PC-3 (cell line): ENCODE results near the gene MYH10. TPM values are rescaled to one million over a fixed set of nuclear protein-coding genes. Genes with fewer than 3 reads are reported as not detected.
A peak's percentile ranks its signal among the peaks of the same experiment; 100 is the strongest.

ENCODE experiments used
- ATAC-seq: fragments of 200-7000 bp; cut with Tn5 transposase; 2 replicates; pipeline ENCODE4 v1.9.1; 2020; ENCODE audit warnings: mild to moderate bottlenecking, moderate library complexity
- BruUV-seq: library from RNA; stranded (reverse); fragments of 400-500 nt; replicated peaks from 2 replicates; lab custom pipeline; 2021; lab: Mats Ljungman, UMichigan
- CTCF ChIA-PET: fragments of 300-600 bp; sonication (Branson Sonifier 250); formaldehyde crosslinking; loops from one replicate; lab custom pipeline; 2022; ENCODE audit warnings: antibody characterized with exemption; lab: Charles Lee
- POLR2A ChIA-PET: fragments of 300-600 bp; sonication (Branson Sonifier 250); formaldehyde crosslinking; loops from one replicate; lab custom pipeline; 2022; ENCODE audit warnings: antibody characterized with exemption; ENCODE audit not compliant: unreplicated experiment; lab: Charles Lee
- DNase-seq: peaks from one replicate; pipeline ENCODE4 v3.0.0-alpha.2; 2015
- H2AFZ ChIP-seq: fragments of 300-600 bp; sonication (generic); 2 replicates; pipeline ENCODE4 v1.6.0; 2016; ENCODE audit warnings: antibody characterized with exemption, low read length
- H3F3A ChIP-seq: fragments of 300-600 bp; sonication (generic); one replicate; pipeline ENCODE4 v1.6.0; 2017; ENCODE audit warnings: antibody characterized with exemption, low read length, control low read depth, mild to moderate bottlenecking; ENCODE audit not compliant: unreplicated experiment
- H3K27ac ChIP-seq: fragments of 300-600 bp; sonication (generic); 2 replicates; pipeline ENCODE4 v1.5.1; 2016; ENCODE audit warnings: mild to moderate bottlenecking, low read length
- H3K27me3 ChIP-seq: fragments of 300-600 bp; sonication (generic); 2 replicates; pipeline ENCODE4 v1.6.1; 2016; ENCODE audit warnings: low read length, mixed read lengths
- H3K36me3 ChIP-seq: fragments of 300-600 bp; sonication (generic); 2 replicates; pipeline ENCODE4 v1.6.1; 2016; ENCODE audit warnings: low read depth, mixed run types, low read length, mixed read lengths
- H3K4me1 ChIP-seq: fragments of 300-600 bp; sonication (generic); 2 replicates; pipeline ENCODE4 v1.5.1; 2016; ENCODE audit warnings: low read length; ENCODE audit not compliant: insufficient read depth
- H3K4me2 ChIP-seq: fragments of 300-600 bp; sonication (generic); 2 replicates; pipeline ENCODE4 v1.6.0; 2016; ENCODE audit warnings: low read length
- H3K4me3 ChIP-seq: fragments of 300-600 bp; sonication (generic); 2 replicates; pipeline ENCODE4 v1.5.1; 2016; ENCODE audit warnings: mild to moderate bottlenecking, low read length, mixed read lengths
- H3K79me2 ChIP-seq: fragments of 300-600 bp; sonication (generic); 2 replicates; pipeline ENCODE4 v1.6.1; 2017; ENCODE audit warnings: low read length, mixed read lengths
- H3K9ac ChIP-seq: fragments of 300-600 bp; sonication (generic); 2 replicates; pipeline ENCODE4 v1.6.0; 2016; ENCODE audit warnings: mild to moderate bottlenecking, low read length
- H3K9me2 ChIP-seq: fragments of 300-600 bp; sonication (generic); replicated peaks from 2 replicates; pipeline ENCODE4 v1.6.1; 2016; ENCODE audit warnings: mixed run types, low read length, mixed read lengths
- H3K9me3 ChIP-seq: fragments of 300-600 bp; sonication (generic); 2 replicates; pipeline ENCODE4 v1.6.1; 2016; ENCODE audit warnings: low read length, mixed read lengths
- H4K20me1 ChIP-seq: fragments of 300-600 bp; sonication (generic); 2 replicates; pipeline ENCODE4 v1.6.1; 2016; ENCODE audit warnings: low read length, mixed read lengths
- CTCF ChIP-seq: fragments of 300-600 bp; sonication (generic); conservative IDR thresholded peaks from 2 replicates; pipeline ENCODE4 v1.5.1; 2017; ENCODE audit warnings: antibody characterized with exemption, low read depth, mild to moderate bottlenecking, low read length
- EZH2 ChIP-seq: fragments of 300-600 bp; sonication (generic); IDR thresholded peaks from one replicate; pipeline ENCODE4 v1.6.1; 2017; ENCODE audit warnings: antibody characterized with exemption, mild to moderate bottlenecking, low read length; ENCODE audit not compliant: unreplicated experiment
- EZH2phosphoT487 ChIP-seq: fragments of 300-600 bp; sonication (generic); IDR thresholded peaks from 2 replicates; pipeline ENCODE4 v1.6.1; 2018; ENCODE audit warnings: mild to moderate bottlenecking, antibody characterized with exemption, low read length, borderline replicate concordance
- intact Hi-C: fragments of 100-400 bp; cut with micrococcal nuclease; formaldehyde crosslinking; loops from 2 replicates; pipeline ENCODE4 v1.9.0; 2023
- total RNA-seq: library from RNA; depleted of rRNA; stranded (reverse); fragments of >200 nt; gene quantifications from 2 replicates; pipeline ENCODE4 v1.2.3, GENCODE V29; 2014

The MYH10 gene
- total RNA-seq, 1 experiment from 2014 or later = 44.6 TPM

GRCh38 chr17:8473451-8474192 lies 156.9 kb downstream of the MYH10 start:
- ATAC-seq = no peak
- TF ChIP-seq EZH2 (no peak), CTCF (no peak), EZH2phosphoT487 (no peak)
- no peak overlapping the region for H3K9ac ChIP-seq
- intact Hi-C loops = no loop called here
- H3F3A ChIP-seq = no peaks in the 10 kb centered on the region
- H3K36me3 ChIP-seq = peaks cover 6% of the 10 kb centered on the region; the same call in 1 of the 2 replicates
- H3K27me3 ChIP-seq = no peaks in the 10 kb centered on the region
- BruUV-seq = no TSS peak
- no peak overlapping the region for H3K4me3 ChIP-seq
- H3K9me3 ChIP-seq = no peaks in the 10 kb centered on the region
- no peak overlapping the region for H3K27ac ChIP-seq
- H3K79me2 ChIP-seq = no peaks in the 10 kb centered on the region
- peaks cover 7% of the 10 kb centered on the region; the same call in 1 of the 2 replicates for H3K4me1 ChIP-seq
- H2AFZ ChIP-seq = no peak overlapping the region
- H3K4me2 ChIP-seq = no peak overlapping the region
- DNase-seq = peak; percentile 72
- ChIA-PET CTCF (no interaction called here), POLR2A (no interaction called here)
- H4K20me1 ChIP-seq = no peaks in the 10 kb centered on the region
- H3K9me2 ChIP-seq = no peaks in the 10 kb centered on the region

- no peak overlapping the region for H3K27ac ChIP-seq
- H3K4me3 ChIP-seq = no peak overlapping the region
- H3K79me2 ChIP-seq = no peaks in the 10 kb centered on the region
- H3K9ac ChIP-seq = no peak overlapping the region
- ATAC-seq = no peak
- no TSS peak for BruUV-seq
- intact Hi-C loops = no loop called here
- no peaks in the 10 kb centered on the region for H4K20me1 ChIP-seq
- POLR2A ChIA-PET = no interaction called here
- H3K9me2 ChIP-seq = no peaks in the 10 kb centered on the region
- H2AFZ ChIP-seq = no peak overlapping the region
- H3K4me1 ChIP-seq = peaks cover 7% of the 10 kb centered on the region; the same call in 1 of the 2 replicates
- H3K4me2 ChIP-seq = no peak overlapping the region
- no peaks in the 10 kb centered on the region for H3F3A ChIP-seq
- DNase-seq = no peak
- CTCF ChIA-PET = no interaction called here
- TF ChIP-seq CTCF (no peak), EZH2phosphoT487 (no peak), EZH2 (no peak)
- H3K27me3 ChIP-seq = no peaks in the 10 kb centered on the region
- peaks cover 6% of the 10 kb centered on the region; the same call in 1 of the 2 replicates for H3K36me3 ChIP-seq
- no peaks in the 10 kb centered on the region for H3K9me3 ChIP-seq
Observed at GRCh38 chr17:8472663-8473062, 157.9 kb downstream of the MYH10 start.

- TF ChIP-seq CTCF (no peak), EZH2 (no peak), EZH2phosphoT487 (no peak)
- no peaks in the 10 kb centered on the region for H3K9me3 ChIP-seq
- H3K27ac ChIP-seq = no peak overlapping the region
- H3K9ac ChIP-seq = no peak overlapping the region
- ATAC-seq (no peak), DNase-seq (no peak)
- H2AFZ ChIP-seq = no peak overlapping the region
- H3K36me3 ChIP-seq = peaks cover 6% of the 10 kb centered on the region; the same call in 1 of the 2 replicates
- H3F3A ChIP-seq = no peaks in the 10 kb centered on the region
- peaks cover 7% of the 10 kb centered on the region; the same call in 1 of the 2 replicates for H3K4me1 ChIP-seq
- no peaks in the 10 kb centered on the region for H3K9me2 ChIP-seq
- no TSS peak for BruUV-seq
- intact Hi-C loops = no loop called here
- ChIA-PET CTCF (no interaction called here), POLR2A (no interaction called here)
- no peak overlapping the region for H3K4me2 ChIP-seq
- no peak overlapping the region for H3K4me3 ChIP-seq
- no peaks in the 10 kb centered on the region for H3K79me2 ChIP-seq
- no peaks in the 10 kb centered on the region for H4K20me1 ChIP-seq
- no peaks in the 10 kb centered on the region for H3K27me3 ChIP-seq
Observed at GRCh38 chr17:8470447-8471047, 160.0 kb downstream of the MYH10 start.
